ENCODE data around the gene HCN3. TPM values are rescaled to one million over a fixed set of nuclear protein-coding genes. Genes with fewer than 3 reads are reported as not detected.
"Not testable (repeated sequence)": the region's sequence is repeated elsewhere in the genome, so short reads cannot be mapped to it uniquely, and the experiment has no call there.

The HCN3 gene
- total and polyA plus RNA-seq, 9 donors, result 0.69 to 7.1 (median 2.9) TPM

GRCh38 chr1:155244368-155245162 is 32.7 kb upstream of the HCN3 start:
- H3K4me3 ChIP-seq, result peak overlapping the region; percentile 52
- intact Hi-C loops (cut with DNase I), result loop anchor here in 1 of 4 donors (5.0 kb wide), 1 partner anchor 37 kb away; the partner anchor contains the start of genes MTX1 and THBS3
- TF ChIP-seq CTCF (IDR thresholded peaks at IDR 0.05) (peak in 2 of 3 donors; percentile 99), POLR2A (IDR thresholded peaks at IDR 0.05) (peak; percentile 90), EP300 (IDR thresholded peaks at IDR 0.05) (peak; percentile 77)
- peak overlapping the region; percentile 36 to 85 for H3K27ac ChIP-seq
- peaks cover 2% of the 10 kb centered on the region for H3K4me1 ChIP-seq (ENCODE audit: insufficient read depth)
- no peaks in the 10 kb centered on the region for H3K36me3 ChIP-seq
- H3K9me3 ChIP-seq, result no peaks in the 10 kb centered on the region
- peak; percentile 95 to 99 (median 97) for DNase-seq
- H3K27me3 ChIP-seq, result no peaks in the 10 kb centered on the region
- 0% methylated on average over 53 of the region's 53 CpGs for WGBS, 3 donors

DNA sequence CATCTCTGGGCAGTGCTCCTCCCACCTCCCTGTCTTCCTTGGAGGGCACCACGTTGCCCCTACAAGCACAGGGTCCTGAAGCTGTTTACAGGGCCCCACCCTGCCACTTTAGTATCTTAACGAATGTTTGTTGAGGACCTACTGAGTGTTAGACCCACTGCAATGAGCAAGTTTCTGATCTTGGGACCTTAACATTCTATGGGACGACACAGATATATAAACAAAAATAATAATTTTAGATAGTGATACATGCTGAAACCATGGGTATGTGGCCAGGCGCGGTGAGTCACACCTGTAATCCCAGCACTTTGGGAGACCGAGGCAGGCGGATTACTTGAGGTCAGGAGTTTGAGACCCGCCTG is 32.1 kb upstream of the HCN3 start:
- peak overlapping the region in 1 of 2 donors; percentile 60 for H3K27ac ChIP-seq
- 52 to 59% (median 54%) methylated on average over 8 of the region's 8 CpGs for WGBS, 3 donors
- intact Hi-C loops (cut with DNase I), result no loop called here
- peaks cover 2% of the 10 kb centered on the region for H3K4me1 ChIP-seq (ENCODE audit: insufficient read depth)
- TF ChIP-seq EP300 (IDR thresholded peaks at IDR 0.05), result no peak
- H3K36me3 ChIP-seq, result no peaks in the 10 kb centered on the region
- H3K27me3 ChIP-seq, result no peaks in the 10 kb centered on the region
- peak overlapping the region; percentile 52 for H3K4me3 ChIP-seq
- DNase-seq, result no peak
- no peaks in the 10 kb centered on the region for H3K9me3 ChIP-seq

GRCh38 chr1:155246796-155247195 is 30.5 kb upstream of the HCN3 start:
- WGBS, 3 donors, result 93 to 100% (median 95%) methylated on average over 3 of the region's 3 CpGs
- DNase-seq; H3K27ac ChIP-seq; H3K36me3 ChIP-seq; H3K4me3 ChIP-seq; H3K9me3 ChIP-seq; H3K4me1 ChIP-seq (ENCODE audit: insufficient read depth); H3K27me3 ChIP-seq; intact Hi-C loops (cut with DNase I): not testable (repeated sequence)

- no peaks in the 10 kb centered on the region for H3K9me3 ChIP-seq
- no peak for DNase-seq
- H3K27ac ChIP-seq, result no peak overlapping the region
- no peaks in the 10 kb centered on the region for H3K36me3 ChIP-seq
- no peak overlapping the region for H3K4me3 ChIP-seq
- 85 to 92% (median 87%) methylated on average over 23 to 26 of the region's 26 CpGs for WGBS, 3 donors
- H3K4me1 ChIP-seq (ENCODE audit: insufficient read depth), result no peaks in the 10 kb centered on the region
- no peak for TF ChIP-seq POLR2A (IDR thresholded peaks at IDR 0.05)
- no peak for TF ChIP-seq EP300 (IDR thresholded peaks at IDR 0.05)
- no peak for TF ChIP-seq CTCF (IDR thresholded peaks at IDR 0.05)
- intact Hi-C loops (cut with DNase I), result no loop called here
- no peaks in the 10 kb centered on the region for H3K27me3 ChIP-seq
Observed at GRCh38 chr1:155247667-155248553, 29.4 kb upstream of the HCN3 start.

GRCh38 chr1:155250246-155250632 is 27.0 kb upstream of the HCN3 start:
- TF ChIP-seq EP300 (IDR thresholded peaks at IDR 0.05) (no peak), POLR2A (IDR thresholded peaks at IDR 0.05) (no peak), CTCF (IDR thresholded peaks at IDR 0.05) (no peak)
- peaks cover 7% of the 10 kb centered on the region for H3K4me1 ChIP-seq (ENCODE audit: insufficient read depth)
- H3K4me3 ChIP-seq, result no peak overlapping the region
- no peak for DNase-seq
- no peaks in the 10 kb centered on the region for H3K9me3 ChIP-seq
- H3K27ac ChIP-seq, result no peak overlapping the region
- no peaks in the 10 kb centered on the region for H3K27me3 ChIP-seq
- no peaks in the 10 kb centered on the region for H3K36me3 ChIP-seq
- intact Hi-C loops (cut with DNase I), result loop anchor here in 3 of 4 donors (5.0 to 10.0 kb wide), 3 partner anchors 72 to 342 kb away; partner anchors contain the start of gene RUSC1 (in 2 of the 3)
- WGBS, 3 donors, result 38 to 42% (median 39%) methylated on average over 23 to 28 of the region's 28 CpGs
